Nephron (organoid): ENCODE measurements around the gene CYP4B1.
"Not testable (repeated sequence)": the region's sequence is repeated elsewhere in the genome, so short reads cannot be mapped to it uniquely, and the experiment has no call there.

ENCODE experiments used
- H3K27ac Mint-ChIP-seq, 3 experiments: 2 replicates each; pipeline ENCODE4 v1.8.0; 2020; ENCODE audit warnings: mixed read lengths in 3 of 3, mild to moderate bottlenecking in 2 of 3, moderate library complexity in 1 of 3
- H3K27me3 Mint-ChIP-seq: 2 replicates; pipeline ENCODE4 v1.8.0; 2021; ENCODE audit warnings: low read depth, mild to moderate bottlenecking, moderate library complexity, mixed read lengths
- H3K36me3 Mint-ChIP-seq: 2 replicates; pipeline ENCODE4 v1.8.0; 2020; ENCODE audit warnings: low read depth, mixed read lengths
- H3K4me1 Mint-ChIP-seq: 2 replicates; pipeline ENCODE4 v1.8.0; 2020; ENCODE audit warnings: mixed read lengths
- H3K4me3 Mint-ChIP-seq, 3 experiments: 2 replicates each; pipeline ENCODE4 v1.8.0; 2020; ENCODE audit warnings: mild to moderate bottlenecking in 3 of 3, mixed read lengths in 3 of 3, moderate library complexity in 2 of 3
- H3K9me3 Mint-ChIP-seq: 2 replicates; pipeline ENCODE4 v1.8.0; 2020; ENCODE audit warnings: mixed read lengths
- CTCF ChIP-seq, 3 experiments: fragments of 200-600 bp; sonication (generic); IDR thresholded peaks; one replicate each; pipeline ENCODE4 v1.5.0; 2021; ENCODE audit warnings: antibody characterized with exemption in 3 of 3; ENCODE audit not compliant: unreplicated experiment in 3 of 3

CYP4B1 gene

DNA sequence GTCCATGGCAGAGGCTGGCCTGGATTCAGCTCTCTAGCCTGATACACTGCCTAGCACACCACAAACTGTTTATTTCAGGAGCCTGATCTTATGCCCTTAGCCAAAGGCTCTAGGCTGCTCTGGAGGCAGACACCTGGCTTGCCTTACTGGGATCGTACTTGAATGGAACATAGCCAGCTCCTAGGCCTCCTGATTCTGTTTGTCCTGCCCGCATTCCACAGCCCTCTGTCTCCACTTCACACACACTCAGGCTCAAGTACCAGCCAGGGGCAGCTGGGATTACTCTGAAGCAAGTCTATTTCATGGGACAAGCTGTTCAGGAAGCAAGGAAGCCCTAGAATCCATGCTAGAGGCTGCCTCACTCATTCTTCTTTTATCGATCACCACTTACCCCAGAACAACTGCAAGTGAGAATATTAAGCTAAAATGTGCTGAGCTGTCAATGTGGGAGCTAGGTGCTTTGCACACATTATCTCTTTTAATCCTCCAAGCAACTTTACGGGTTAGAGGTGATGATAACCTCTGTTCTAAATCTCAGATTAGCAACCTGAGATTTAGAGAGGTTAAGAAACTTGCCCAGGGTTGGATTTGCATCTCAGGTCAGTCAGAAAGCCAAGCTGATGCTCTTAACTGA is 31.1 kb upstream of the CYP4B1 start:
- peaks cover 34% of the 10 kb centered on the region for H3K9me3 Mint-ChIP-seq
- no peak overlapping the region for H3K27ac Mint-ChIP-seq
- no peak for TF ChIP-seq CTCF (IDR thresholded peaks at IDR 0.05; ENCODE audit: unreplicated experiment in 3 of 3)
- H3K4me1 Mint-ChIP-seq = no peaks in the 10 kb centered on the region
- no peak overlapping the region for H3K4me3 Mint-ChIP-seq
- H3K36me3 Mint-ChIP-seq = no peaks in the 10 kb centered on the region
- H3K27me3 Mint-ChIP-seq = peaks cover 21% of the 10 kb centered on the region

GRCh38 chr1:46768445-46768844 is 30.4 kb upstream of the CYP4B1 start:
- no peak overlapping the region for H3K4me3 Mint-ChIP-seq
- H3K36me3 Mint-ChIP-seq = no peaks in the 10 kb centered on the region
- H3K9me3 Mint-ChIP-seq = peaks cover 34% of the 10 kb centered on the region
- no peak overlapping the region for H3K27ac Mint-ChIP-seq
- no peak for TF ChIP-seq CTCF (IDR thresholded peaks at IDR 0.05; ENCODE audit: unreplicated experiment in 3 of 3)
- no peaks in the 10 kb centered on the region for H3K4me1 Mint-ChIP-seq
- H3K27me3 Mint-ChIP-seq = peaks cover 15% of the 10 kb centered on the region

GRCh38 chr1:46769028-46769740 is 29.7 kb upstream of the CYP4B1 start:
- Mint-ChIP-seq H3K4me3 (no peak overlapping the region), H3K27ac (no peak overlapping the region), H3K9me3 (peaks cover 34% of the 10 kb centered on the region), H3K27me3 (peaks cover 8% of the 10 kb centered on the region), H3K36me3 (no peaks in the 10 kb centered on the region), H3K4me1 (no peaks in the 10 kb centered on the region)
- TF ChIP-seq CTCF (IDR thresholded peaks at IDR 0.05; ENCODE audit: unreplicated experiment in 3 of 3) = no peak

DNA sequence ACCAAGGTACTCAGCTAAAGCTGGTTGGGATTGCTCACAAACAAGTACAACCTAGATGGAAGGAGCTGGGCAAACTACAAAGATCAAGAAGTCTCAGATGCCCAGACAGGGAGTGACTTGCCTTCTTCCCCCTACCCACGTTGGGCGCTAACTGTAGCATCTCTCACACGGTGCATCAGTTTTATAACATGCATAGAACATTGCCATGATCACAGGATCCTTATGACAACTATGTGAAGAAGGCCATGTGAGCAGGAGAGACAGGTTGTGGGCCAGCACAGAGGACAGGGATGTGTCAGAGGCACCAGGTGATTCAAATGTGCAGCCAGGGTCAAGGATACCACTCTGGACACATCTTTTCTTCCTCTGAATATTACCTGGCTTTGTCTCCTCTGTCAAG is 28.3 kb upstream of the CYP4B1 start:
- Mint-ChIP-seq H3K27me3 (no peaks in the 10 kb centered on the region), H3K4me1 (no peaks in the 10 kb centered on the region), H3K9me3 (peaks cover 34% of the 10 kb centered on the region), H3K36me3 (no peaks in the 10 kb centered on the region), H3K27ac (no peak overlapping the region), H3K4me3 (no peak overlapping the region)
- TF ChIP-seq CTCF (IDR thresholded peaks at IDR 0.05; ENCODE audit: unreplicated experiment in 3 of 3) = no peak

GRCh38 chr1:46772571-46772970 is 26.3 kb upstream of the CYP4B1 start:
- Mint-ChIP-seq H3K27me3 (no peaks in the 10 kb centered on the region), H3K4me1 (no peaks in the 10 kb centered on the region), H3K27ac (no peak overlapping the region), H3K36me3 (no peaks in the 10 kb centered on the region), H3K4me3 (no peak overlapping the region), H3K9me3 (peaks cover 45% of the 10 kb centered on the region)
- TF ChIP-seq CTCF (IDR thresholded peaks at IDR 0.05; ENCODE audit: unreplicated experiment in 3 of 3) = no peak

DNA sequence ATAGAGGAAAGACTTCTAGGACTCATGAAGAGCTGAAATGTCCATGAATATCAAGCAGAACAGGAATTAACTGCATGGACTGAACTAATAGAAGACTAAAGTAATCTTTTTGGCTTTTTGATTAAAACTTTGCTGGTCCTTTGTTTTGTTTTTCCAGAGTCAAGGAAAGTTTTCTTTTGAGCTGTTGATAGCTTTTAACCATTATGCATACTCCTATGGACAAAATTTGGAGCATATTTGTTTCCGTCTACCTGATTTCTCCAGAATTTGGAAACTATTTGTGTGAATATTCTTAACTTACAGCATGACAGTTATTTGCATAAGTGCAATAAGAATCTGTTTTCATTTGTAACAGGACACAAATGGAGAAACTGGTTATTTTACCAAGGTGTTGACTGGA is 24.5 kb upstream of the CYP4B1 start:
- H3K4me1 Mint-ChIP-seq = no peaks in the 10 kb centered on the region
- no peak overlapping the region for H3K4me3 Mint-ChIP-seq
- peaks cover 41% of the 10 kb centered on the region for H3K9me3 Mint-ChIP-seq
- no peak for TF ChIP-seq CTCF (IDR thresholded peaks at IDR 0.05; ENCODE audit: unreplicated experiment in 3 of 3)
- H3K27me3 Mint-ChIP-seq = no peaks in the 10 kb centered on the region
- no peak overlapping the region for H3K27ac Mint-ChIP-seq
- no peaks in the 10 kb centered on the region for H3K36me3 Mint-ChIP-seq

DNA sequence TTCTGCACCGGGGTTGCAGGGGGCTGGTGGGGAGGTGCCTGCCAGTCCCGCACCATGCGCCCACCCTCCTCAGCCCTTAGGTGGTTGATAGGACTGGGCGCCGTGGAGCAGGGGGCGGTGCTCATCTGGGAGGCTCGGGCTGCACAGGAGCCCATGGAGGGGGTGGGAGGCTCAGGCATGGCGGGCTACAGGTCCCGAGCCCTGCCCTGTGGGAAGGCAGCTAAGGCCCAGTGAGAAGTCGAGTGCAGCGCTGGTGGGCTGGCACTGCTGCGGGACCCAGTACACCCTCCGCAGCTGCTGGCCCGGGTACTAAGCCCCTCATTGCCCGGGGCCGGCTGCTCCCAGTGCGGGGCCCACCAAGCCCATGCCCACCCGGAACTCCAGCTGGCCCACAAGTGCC is 20.4 kb upstream of the CYP4B1 start:
- not testable (repeated sequence) for H3K36me3 Mint-ChIP-seq, H3K4me3 Mint-ChIP-seq

More for the DNA sequence above, 20.4 kb upstream of the CYP4B1 start:
- not testable (repeated sequence) for H3K27me3 Mint-ChIP-seq, H3K4me1 Mint-ChIP-seq, H3K27ac Mint-ChIP-seq
- H3K9me3 Mint-ChIP-seq = peaks cover 31% of the 10 kb centered on the region
